Hair follicular keratinocyte (primary cell): ENCODE data around the gene ELF2. TPM values are rescaled to one million over a fixed set of nuclear protein-coding genes. Genes with fewer than 3 reads are reported as not detected.

Experiments used
- total RNA-seq: library from RNA; depleted of rRNA; stranded (reverse); fragments of >200 nt; gene quantifications from 2 replicates; pipeline ENCODE4 v1.2.3, GENCODE V29; 2015

Gene ELF2
- 14.1 and 18.6 TPM in 2 replicates for total RNA-seq

DNA sequence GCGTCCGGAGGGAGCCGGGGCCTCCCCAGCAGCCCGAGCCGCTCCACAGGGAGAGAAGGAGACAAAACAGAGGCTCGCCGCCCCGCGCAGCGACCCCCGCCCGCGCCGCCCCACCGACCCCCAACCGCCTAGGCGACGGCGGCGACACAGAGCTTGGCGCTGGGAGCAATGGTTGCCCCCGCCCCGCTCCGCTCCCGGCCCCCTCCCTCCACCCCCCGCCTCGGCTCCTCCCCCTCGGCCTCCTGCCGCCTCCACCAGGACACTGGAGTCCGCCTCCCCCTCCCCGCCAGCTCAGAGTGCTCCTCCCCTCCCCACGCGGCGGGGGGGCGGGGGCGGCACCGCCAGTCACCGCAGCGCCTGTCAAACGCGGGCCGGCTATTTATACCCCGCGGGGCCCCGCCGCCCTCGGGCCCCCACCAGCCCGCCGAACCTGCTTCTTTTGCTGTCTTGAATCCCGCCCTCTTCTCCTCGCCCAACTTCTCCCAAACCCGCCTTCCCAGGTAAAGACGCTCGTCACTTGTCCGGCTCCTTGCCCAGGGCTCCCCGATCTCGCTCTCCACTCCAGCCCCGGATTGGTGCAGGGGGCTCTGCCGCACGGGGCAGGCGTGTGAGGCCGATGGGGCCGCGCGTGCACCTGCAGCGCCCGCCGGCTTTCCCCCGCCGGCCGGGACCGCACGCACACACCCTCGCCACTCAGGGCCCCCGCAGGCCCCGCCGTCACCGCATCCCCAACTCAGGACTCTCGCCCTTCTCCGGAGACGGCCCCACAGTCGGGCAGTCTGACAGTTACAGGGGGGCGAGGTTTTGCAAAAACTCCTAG, at the start of gene ELF2:
ELF2 (minus strand) TSS at position 170 of the 820 bp plus-strand sequence. CDS start 39,517 bp downstream, outside the sequence.

DNA sequence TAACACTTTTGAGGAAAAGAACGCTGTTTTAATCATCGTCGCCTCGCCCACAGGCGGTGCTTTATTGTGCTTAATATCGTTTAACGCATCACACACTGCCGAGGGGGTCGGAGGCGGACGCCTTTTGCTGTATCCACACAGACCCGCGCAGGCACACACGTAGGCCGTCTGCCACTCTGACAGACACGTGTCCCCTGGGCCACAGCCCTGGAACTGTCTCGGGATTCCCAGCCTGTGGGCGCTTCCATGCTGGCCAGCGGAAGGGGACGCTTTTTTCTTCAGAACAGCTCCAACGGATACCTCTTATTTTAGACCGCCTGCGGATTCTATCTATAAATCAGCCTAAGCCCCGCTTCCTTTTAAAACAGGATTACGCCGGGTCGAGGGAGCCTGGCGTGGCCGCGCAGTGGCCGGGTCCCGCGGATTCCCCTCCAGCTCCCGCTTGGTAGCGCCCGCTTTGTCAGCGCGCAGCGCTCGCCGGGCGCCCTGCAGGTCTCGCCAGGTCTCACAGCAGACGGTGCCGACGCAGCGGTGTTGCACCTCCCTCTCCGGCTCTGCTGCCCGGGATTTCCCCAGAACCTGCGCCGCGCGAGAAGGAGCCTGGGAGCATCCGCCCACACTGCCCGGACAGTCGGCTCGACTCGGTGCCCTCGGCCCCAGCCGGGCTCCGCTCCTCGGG, 161.6 kb downstream of the ELF2 start, which contains the start of gene NOCT:
NOCT (plus strand) TSS at position 513 of the 679 bp plus-strand sequence. CDS start 201 bp downstream, outside the sequence.

Other genes with a start within 250 kb of the ELF2 start
- 16.5 and 16.9 TPM in 2 replicates for gene NOCT, start 161.4 kb downstream of the ELF2 start, total RNA-seq
- gene MGARP, start 103.0 kb upstream of the ELF2 start, total RNA-seq, result 0.08 and 0.47 TPM in 2 replicates
- gene NAA15, start 124.3 kb upstream of the ELF2 start, total RNA-seq, result 25.5 and 38.0 TPM in 2 replicates
- gene NDUFC1, start 125.3 kb upstream of the ELF2 start, total RNA-seq, result 63.4 and 67.2 TPM in 2 replicates